Right hindlimb (tissue), 1 donor: ENCODE measurements around the gene TMEM117.

Experiments
- DNase-seq: peaks from one replicate; pipeline ENCODE4 v3.0.0-alpha.2; 2018

TMEM117 gene

DNA sequence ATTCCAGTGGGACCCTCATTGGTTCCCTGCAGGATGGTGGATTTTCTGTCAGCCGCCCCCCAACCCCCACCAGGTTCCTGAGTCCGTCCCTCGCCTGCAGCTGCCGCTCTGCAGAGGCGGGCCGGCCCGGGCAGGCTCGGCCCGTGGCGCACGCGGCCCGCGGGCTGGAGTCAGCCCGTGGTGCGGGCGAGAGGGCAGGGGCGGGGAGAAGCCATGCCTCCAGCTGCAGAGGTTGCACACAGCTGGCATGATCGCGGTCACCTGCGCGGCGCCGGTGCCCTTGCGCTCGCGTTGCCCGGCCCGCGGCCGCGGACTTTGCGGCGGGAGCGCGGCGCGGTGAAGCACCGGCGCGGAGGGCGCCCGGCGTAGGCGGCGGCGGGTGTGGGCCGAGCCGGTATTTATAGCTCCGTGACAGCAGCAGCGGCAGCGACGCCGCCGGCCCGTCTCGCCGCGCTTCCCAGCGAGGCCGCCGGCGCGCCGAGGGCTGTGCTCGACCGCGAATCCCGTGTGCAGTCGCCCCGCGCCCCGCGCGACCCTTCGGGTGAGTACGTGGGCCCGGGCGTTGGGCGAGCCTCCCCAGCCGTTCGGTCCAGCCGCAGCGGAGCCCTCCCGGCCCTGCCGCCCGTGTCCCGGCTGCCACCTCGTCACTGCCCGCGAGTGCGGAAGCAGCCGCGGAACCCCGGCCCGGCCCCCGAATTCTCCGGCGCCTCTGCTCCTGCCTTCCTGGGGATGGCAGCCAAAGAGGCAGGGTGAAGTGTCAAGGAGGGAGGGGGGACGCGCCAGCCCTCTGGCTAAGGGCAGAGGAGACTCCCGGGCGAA is at the start of gene TMEM117:
TMEM117 (plus strand) TSS at position 426 of the 819 bp plus-strand sequence.
- DNase-seq, result peak; percentile 88

DNA sequence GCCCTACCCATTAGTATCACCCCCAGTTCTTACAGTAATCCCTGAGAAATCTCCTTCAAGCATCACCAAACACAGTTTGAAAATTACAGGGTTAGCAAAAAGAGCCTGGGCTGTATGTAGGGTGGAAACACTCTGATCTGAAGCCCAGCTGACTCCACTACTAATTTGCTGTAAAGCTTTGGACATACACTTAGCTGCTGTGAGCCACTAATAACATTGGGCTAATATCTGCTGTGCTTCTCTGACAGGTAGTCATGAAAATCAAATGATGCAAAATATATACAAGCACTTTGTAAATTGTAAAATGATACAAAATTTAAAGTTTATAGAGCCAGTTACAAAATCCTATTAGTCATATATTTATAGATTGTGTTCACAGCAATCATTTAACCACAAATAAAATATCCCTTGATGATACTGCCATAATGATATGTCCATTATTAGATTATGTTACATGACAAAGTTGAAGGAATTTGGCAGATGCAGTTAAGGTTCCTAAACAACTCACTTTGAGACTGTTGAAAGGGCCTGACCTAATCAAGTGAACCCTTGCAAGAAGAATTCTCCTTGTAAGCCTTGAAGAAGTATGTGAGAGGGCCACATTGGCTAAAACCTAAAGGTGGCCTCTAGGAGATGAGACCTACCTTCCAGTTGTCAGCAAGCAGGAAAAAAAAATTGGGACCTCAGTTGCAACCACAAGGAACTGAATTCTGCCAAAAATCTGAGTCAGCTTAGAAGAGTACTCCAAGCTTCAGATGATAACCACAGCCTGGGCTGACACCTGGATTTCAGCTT is 48.8 kb upstream of the TMEM117 start:
- no peak for DNase-seq

DNA sequence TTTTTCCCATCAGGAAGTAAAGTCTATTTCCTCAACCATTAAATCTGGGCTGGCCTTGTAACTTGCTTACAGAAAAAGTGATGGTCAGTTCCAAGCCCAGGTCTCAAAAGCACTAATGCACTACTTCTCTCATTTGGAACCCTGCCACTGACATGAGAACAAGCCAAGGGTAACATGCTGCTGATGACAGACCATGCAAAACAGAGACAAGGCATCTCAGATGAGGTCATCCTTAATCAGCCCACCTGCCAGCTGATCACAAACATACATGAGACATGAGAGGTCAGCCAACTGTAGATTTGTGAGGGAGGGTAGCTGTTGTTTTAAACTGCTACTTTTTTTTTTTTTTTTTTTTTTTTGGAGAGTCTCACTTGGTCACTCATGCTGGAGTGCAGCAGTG is 45.9 kb upstream of the TMEM117 start:
- DNase-seq, result peak; percentile 55

DNA sequence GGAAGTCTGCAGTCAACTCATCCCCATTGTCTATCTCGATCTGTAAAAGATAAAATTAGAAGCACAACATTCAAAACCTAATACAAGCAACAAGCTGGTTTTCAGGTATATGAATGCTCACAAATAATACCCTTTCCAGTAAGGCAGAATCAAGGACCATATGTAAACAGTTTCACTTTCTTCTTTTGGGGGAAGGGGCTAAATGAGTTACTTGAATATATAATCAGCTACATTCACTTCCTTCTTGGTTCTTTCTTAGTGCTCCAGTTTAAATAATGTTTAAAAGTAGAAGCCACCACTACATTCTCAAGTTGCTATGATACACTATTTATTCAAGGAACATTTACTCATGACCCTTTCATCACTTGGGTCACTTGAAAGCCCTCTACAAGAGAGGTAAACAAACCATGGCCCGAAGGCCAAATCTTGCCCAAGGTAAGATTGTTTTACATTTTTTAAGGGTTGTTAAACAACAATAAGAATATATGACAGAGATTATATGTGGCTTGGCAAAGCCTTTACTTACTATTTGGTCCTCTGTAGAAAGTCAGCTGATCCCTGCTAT is 40.1 kb upstream of the TMEM117 start:
- DNase-seq, result no peak

DNA sequence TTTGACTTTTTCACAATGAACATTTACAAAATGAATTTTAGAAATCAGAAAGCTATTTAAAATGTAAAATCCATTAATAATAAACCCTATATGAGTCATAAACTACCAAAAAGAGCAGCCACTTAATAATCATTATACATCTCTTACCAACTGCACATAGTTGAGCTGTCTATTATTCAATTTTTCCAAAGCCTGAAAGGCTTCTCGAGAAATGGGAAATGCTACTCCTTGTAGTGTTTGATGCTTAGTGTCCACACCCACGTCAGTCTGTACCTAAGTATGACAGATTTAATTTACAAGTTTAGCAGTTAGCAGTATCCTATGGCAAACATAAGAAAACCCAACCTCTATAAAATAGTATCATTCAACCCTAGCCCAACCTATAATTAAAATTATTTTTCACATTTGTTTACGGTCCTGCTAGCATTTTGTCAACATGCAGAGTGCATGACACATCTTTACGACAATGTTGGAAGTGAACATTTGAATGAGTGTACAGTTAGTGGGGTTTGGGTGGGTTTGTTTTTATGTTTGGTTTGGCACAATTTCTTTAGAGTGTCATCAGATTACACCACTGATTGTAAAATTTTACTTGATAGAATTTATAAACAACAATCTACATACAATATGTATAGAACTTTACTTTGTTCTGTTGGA is 38.2 kb upstream of the TMEM117 start:
- no peak for DNase-seq

DNA sequence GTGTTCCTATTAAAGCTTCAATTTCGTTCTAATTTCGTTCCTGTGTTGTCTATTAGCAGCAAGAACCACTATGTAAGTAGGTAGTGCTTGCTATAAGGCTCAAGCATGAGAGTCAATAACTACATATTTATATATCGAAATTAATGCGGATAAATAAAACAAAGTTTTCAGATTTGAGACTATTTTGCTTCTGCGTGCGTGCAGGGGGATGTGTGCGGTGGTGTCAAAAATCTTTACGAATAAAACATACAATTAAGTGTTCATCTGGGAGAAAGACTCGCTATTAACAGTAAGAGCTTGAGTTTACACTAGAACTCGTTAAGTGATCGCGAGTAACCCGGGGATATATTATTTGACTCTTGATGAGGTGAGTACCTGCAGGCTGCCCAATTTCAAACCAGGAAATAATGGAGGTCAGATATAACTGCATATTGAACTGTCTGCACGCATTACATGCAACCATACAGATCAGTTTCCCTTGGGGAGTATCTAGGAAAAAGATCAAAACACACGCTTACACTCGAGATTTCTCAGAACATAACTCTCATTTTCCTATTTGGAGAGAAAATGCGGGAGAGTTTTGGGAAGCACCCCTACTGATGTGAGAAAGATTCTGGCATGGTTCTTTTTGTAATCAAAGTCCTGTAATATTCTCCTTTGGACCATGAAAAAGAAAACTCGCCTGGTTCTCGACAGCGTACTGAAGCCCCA is 30.6 kb upstream of the TMEM117 start:
- DNase-seq, result no peak

DNA sequence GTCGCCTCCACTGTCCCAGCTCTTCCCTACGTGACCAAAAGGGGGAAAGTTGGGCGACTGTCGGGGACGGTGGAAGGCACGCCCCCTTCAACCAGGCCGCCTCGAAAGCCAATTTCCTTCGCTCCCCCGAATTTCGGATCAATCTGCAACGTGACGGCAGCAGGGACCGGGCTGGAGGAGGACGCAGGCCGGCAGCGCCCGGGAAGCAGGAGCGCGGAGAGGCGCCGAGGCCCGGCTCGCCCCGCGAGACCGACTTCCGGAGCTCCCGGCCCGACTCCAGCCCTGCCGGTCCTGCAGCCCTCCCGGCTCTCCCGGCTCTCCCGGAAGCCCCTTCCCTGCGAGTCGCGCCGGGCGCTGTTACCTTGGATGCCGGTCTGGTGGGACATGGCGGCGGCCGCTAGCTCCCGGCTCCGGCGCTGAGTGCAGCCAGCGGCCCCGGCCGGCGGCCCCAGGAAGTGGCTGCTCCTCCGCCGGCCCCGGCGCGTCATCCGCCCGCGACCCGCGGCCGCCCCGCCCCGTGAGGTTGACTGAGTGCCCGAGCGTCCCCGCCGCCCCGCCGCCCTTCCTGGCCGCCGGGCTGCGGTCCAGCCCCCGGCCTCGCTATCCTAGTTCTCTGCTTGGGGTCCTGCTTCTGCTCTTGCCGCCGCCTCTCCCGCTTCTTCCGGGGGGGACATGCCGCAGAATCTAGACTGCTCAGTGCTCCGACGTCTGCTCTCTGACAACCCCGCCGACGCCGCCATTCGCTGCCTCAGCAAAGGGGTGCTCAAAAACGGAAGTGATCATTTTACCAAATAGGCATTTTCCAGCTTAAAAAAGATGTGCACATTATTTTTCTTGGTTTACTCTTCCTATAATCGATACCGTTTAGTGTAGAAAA is 29.8 kb upstream of the TMEM117 start, which contains the start of gene TWF1:
TWF1 (minus strand) TSS at position 458 of the 877 bp plus-strand sequence; CDS start at position 386, 72 bp downstream.
- peak; percentile 95 for DNase-seq

DNA sequence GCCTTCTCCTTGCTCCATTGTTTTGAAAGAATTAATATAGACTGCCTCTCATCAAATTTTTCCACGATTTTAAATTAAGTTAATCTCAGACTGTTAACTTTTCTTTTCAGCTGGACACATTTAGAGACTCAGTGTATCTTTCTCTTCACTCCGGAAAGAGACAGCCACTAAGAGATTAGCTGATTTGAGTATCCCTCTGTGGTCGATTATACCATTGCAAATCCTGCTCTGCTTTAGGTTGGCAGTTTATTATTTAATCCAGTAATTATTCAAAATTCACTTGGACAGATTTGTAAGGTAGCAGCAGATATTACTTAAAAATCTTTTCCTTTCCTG is 29.2 kb upstream of the TMEM117 start:
- no peak for DNase-seq

DNA sequence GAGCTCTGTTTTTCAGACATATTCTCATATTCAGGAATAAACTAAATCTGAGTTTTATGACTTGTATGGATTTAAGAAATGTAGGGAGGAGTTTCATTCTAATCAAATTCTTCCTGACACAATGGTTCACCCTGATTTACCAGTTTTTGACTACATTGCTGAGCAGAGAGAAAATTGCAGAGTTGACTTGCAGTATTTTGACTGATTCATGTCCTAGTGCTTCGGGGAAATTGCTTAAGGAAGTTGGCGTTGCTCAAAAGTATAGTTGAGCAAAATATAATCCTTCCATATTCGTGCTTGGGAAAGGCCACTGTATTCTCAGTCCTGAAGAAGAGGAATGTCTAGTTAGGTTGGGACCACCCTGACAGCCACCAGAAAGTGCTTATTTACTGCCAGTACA is 28.5 kb upstream of the TMEM117 start:
- DNase-seq, result no peak

DNA sequence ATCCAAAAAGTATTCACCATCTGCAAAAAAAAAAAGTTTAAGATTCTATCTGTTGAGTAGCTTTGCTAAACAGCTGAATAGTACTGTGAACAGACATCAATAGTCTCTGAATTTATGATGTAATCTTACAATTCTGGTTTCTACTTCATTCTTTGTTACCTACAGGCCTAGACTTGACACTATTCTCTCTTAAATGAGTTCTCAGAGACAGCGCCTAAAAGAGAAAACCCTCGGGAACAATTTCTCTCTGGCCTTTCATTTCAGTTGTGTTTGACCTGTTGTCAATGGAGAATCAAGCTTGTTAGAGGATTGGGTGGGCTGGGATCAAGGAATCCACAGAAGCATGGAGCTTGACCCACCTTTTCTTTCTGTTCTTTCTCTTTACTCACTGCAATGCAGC is 23.8 kb upstream of the TMEM117 start:
- no peak for DNase-seq

DNA sequence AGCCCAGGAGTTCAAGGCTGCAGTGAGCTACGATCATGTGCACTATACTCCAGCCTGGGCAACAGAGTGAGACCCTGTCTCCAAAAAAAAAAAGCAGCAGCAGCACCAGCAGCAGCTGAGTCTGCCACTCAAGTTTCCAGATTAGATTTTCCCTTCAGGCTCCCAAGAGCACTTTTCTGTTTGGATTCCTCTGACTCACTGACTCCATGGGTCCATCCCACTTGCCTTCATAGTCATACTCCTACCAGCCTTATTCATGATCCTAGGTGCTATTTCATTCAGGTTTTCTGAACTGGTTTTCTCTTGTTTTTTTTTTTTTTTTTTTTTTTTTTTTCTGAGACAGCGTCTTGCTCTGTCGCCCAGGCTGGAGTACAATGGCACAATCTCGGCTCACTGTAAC is 23.0 kb upstream of the TMEM117 start:
- DNase-seq, result no peak

DNA sequence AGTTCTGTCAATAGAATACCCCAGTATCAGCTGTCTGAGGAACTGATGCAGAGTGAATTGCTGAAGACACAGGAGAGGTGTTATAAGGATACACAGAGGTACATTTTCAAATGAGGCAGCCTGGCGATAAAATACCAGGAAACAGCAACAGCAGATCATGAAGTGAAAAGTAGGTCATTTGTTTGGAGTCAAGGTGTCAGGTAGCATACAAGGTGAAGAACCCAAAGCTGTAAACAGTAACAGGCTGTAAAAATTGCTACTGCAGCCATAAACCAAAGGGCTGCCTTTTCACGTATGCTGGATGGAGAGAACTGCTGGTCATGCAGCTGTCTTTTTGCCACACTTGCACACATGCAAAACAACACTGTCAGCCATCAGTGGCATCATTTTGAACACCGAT is 20.5 kb upstream of the TMEM117 start:
- DNase-seq, result no peak

DNA sequence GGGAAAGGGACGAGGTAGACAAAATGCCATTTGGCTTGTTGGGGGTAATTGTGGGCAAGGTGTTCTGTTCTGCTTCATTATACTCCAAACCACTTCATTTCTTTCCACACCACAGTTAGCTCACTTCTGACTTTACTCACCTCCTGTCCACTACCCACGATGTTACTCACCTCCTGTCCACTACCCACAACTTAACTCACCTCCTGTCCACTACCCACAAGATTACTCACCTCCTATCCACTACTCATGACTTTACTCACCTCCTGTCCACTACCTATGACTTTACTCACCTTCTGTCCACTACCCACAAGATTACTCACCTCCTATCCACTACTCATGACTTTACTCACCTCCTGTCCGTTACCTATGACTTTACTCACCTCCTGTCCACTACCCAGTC is 19.7 kb upstream of the TMEM117 start:
- DNase-seq, result no peak

DNA sequence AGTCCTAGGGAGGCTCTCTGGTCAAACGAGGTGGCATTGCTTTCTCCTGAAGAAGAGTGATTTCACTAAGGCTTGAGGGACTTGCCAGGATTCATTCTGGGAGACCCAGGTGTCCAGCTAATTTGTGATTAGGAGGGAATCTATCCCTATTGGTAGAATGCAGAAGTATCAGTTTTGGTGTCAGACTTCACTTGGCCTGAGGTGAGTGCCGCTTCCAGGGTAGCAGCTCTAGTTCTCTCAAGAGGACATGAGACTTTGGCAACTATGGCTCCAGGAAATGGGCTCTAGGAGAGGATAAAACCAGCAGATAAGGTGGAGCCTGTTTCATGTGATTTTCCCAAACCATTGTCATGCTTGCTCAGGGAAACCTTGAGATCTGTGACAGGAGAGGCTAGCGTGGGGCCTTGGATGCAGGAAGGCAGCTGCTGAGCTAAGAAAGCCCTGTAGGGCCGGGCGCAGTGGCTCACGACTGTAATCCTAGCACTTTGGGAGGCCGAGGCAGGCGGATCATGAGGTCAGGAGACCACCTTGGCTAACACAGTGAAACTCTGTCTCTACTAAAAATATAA is 11.6 kb upstream of the TMEM117 start:
- no peak for DNase-seq

DNA sequence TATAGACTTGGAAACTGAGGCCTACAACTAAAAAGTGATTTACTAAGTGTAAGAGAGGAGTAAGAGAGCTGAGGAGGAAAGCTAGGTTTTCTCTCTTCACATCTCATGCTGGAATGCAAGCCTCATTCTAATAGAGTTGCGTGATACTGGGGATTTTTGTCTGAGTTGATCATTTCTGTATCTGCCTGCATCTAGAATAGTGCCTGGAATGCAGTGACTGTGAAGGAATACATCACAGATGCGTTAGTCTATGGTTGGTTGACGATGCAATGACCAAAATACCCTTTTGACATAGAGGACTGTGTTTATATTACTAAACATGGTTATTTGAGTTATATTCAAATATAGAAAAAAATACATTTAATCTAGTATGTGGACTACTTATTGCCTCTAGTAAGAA is 9.2 kb upstream of the TMEM117 start:
- DNase-seq, result no peak

DNA sequence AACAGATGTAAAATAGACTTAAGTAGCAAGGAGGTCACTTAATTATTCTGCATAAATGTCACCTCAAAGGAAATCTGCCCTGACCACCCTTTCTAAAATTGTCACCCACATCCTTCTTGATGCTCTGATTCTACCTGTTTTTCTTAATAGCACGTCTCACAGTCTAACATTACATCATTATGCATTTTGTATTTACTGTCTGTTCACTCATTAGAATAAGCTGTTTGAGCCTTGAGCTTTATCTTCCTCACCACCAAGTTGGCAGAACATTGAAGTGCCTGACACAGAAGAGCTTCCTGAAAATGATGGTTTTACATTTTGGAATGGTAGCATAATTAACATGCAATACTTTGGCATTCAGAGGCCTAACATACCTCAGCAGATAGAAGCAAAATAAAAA is 8.8 kb upstream of the TMEM117 start:
- DNase-seq, result no peak

DNA sequence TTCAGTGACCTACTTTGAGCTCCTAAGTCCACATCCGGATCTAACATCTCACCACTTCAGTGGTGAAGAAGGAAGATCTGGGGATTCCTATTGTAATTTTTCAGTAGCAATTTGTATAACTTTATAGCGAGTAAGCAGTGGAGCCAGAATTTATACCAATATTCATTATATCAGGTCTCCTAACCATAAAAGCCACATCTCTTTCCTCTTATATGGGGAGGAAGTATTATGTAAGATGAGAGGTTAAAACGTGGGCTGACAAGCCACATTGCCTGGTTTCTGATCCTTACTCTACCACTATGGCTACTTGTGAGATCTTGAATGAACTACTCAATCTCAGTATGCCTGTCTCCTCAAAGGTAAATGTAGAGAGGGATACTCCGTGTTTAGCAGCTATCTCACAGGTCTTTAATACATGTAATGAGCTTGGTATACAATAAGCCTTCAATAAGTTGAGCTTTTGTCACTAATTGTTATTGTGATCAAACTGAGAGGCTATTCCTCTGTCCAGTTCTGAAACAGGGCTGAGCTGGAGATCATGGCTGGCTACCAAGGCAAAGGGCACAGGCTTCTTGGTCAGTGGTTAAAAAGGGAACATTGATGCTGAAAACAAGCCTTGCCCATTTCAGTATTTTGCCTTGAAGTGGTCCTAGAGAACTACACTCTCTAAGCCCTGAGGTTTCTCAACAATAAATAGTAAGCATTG is 3.3 kb upstream of the TMEM117 start:
- no peak for DNase-seq

DNA sequence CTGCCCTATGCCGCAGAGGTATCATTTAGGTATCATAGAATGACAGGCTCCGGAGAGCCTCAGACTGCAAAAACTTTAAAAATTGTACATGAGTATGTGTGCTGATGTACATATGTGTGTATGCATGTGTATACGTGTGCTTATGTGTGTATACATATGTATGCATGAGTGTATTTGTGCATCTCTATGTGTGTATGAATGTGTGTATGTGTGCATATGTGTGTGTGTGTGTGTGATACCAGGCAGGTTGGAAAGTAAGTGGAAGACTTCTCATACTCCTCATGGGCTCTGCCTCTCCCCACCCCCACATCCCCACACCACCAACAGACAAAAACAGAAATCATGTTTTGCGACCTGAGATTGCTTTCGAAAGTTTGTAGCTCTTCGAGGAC is 621 bp upstream of the TMEM117 start:
- DNase-seq, result no peak

DNA sequence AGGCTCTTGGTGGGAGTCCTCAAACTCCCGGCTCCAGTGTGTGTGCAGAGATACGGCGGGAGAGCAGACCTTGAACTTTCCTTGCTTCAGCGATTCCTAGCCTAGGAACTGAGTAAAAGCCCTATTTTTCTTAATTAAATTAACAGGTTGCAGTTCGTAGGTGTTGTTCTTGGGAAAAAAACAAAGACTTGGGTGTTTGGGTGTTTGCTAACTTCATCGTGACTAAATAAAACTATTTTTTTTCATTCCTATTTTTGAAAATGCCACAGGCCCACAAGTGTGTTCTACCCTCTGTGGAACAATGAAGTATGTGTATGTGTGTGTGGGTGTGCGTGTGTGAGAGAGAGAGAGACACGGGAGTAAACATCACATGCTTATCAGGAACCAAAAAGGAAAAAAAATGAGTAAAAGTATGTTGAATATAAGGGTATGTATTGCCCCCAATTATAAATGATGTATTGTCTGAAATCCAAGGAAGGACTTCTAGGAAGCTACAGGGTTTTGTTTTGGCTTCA is 651 bp downstream of the TMEM117 start:
- peak; percentile 28 for DNase-seq

DNA sequence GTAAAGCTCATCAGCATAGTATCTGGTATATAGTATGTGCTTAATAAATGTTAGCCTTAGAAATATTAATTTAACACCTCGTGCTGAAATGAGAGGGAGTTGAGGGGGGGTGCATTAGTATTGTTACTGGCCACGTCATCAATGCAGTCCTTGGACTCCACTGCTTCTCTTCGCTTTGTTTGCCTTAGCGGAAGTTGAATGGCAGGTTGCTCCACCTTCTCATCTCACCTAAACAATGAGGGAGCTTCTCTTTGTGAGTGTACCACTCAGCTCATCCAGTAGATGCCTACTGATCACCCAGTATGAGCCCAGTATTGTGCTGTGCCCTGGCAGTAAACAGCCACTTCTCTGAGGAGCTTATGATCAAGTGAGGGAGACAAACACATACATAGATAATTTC is 4.5 kb downstream of the TMEM117 start:
- no peak for DNase-seq
